SK-N-SH treated with all-trans-retinoic acid at 6 μM for 48 hours (cell line): ENCODE results near the gene ARRB1.

Source experiments
- ARNTL ChIP-seq: fragments of 450-650 bp; formaldehyde crosslinking; IDR thresholded peaks from 2 replicates; pipeline ENCODE4 v1.5.0; 2020; ENCODE audit warnings: low read depth, mild to moderate bottlenecking, moderate library complexity, borderline replicate concordance
- CSDC2 ChIP-seq: fragments of 250-450 bp; sonication (Bioruptor Pico); IDR thresholded peaks from 2 replicates; pipeline ENCODE4 v1.5.0; 2020; ENCODE audit warnings: mild to moderate bottlenecking, moderate library complexity
- CSRNP3 ChIP-seq: fragments of 250-450 bp; sonication (Bioruptor Pico); IDR thresholded peaks from 2 replicates; pipeline ENCODE4 v1.5.1; 2021; ENCODE audit warnings: mild to moderate bottlenecking, moderate library complexity
- ESRRG ChIP-seq: fragments of 250-450 bp; sonication (Bioruptor Pico); IDR thresholded peaks from 2 replicates; pipeline ENCODE4 v1.6.1; 2021; ENCODE audit warnings: mild to moderate bottlenecking
- OSR1 ChIP-seq: fragments of 250-450 bp; sonication (Bioruptor Pico); IDR thresholded peaks from 2 replicates; pipeline ENCODE4 v1.8.0; 2022; ENCODE audit warnings: moderate library complexity, mild to moderate bottlenecking, inconsistent platforms
- POU6F1 ChIP-seq: fragments of 250-450 bp; sonication (Bioruptor Pico); IDR thresholded peaks from 2 replicates; pipeline ENCODE4 v1.8.0; 2021; ENCODE audit warnings: low read depth, mild to moderate bottlenecking, moderate library complexity, borderline replicate concordance
- ZFP3 ChIP-seq: fragments of 250-450 bp; sonication (Bioruptor Pico); IDR thresholded peaks from 2 replicates; pipeline ENCODE4 v1.5.0; 2020; ENCODE audit warnings: mild to moderate bottlenecking, moderate library complexity
- ZNF565 ChIP-seq: fragments of 450-650 bp; formaldehyde crosslinking; conservative IDR thresholded peaks from 2 replicates; pipeline ENCODE4 v1.5.0; 2020; ENCODE audit warnings: low read depth, mild to moderate bottlenecking, moderate library complexity
- TF ChIP-seq, protein P1 (sequence below): fragments of 250-450 bp; sonication (Bioruptor Pico); IDR thresholded peaks from 2 replicates; pipeline ENCODE4 v1.5.1; 2020; ENCODE audit warnings: low read depth, mild to moderate bottlenecking, moderate library complexity

GRCh38 chr11:75320046-75320618 is 31.3 kb downstream of the ARRB1 start:
- TF ChIP-seq, protein P1, sequence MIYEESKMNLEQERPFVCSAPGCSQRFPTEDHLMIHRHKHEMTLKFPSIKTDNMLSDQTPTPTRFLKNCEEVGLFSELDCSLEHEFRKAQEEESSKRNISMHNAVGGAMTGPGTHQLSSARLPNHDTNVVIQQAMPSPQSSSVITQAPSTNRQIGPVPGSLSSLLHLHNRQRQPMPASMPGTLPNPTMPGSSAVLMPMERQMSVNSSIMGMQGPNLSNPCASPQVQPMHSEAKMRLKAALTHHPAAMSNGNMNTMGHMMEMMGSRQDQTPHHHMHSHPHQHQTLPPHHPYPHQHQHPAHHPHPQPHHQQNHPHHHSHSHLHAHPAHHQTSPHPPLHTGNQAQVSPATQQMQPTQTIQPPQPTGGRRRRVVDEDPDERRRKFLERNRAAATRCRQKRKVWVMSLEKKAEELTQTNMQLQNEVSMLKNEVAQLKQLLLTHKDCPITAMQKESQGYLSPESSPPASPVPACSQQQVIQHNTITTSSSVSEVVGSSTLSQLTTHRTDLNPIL (CRISPR knock-in tag): no peak
- TF ChIP-seq ZFP3 (CRISPR knock-in tag) (no peak), ARNTL (CRISPR knock-in tag) (no peak), ESRRG (CRISPR knock-in tag) (no peak), CSRNP3 (CRISPR knock-in tag) (no peak), POU6F1 (CRISPR knock-in tag) (no peak), CSDC2 (CRISPR knock-in tag) (no peak), ZNF565 (CRISPR knock-in tag) (no peak), OSR1 (no peak)
